NCI-H2107 treated with DMSO at 0.1 percent for 48 hours (cell line): ENCODE measurements around the gene FAM187B.
A peak's percentile ranks its signal among the peaks of the same experiment; 100 is the strongest.
"Not testable (repeated sequence)": the region's sequence is repeated elsewhere in the genome, so short reads cannot be mapped to it uniquely, and the experiment has no call there.

ENCODE experiments used
- DNase-seq: peaks from one replicate; lab custom pipeline; 2025; ENCODE audit not compliant: unreplicated experiment; lab: John Stamatoyannopoulos, UW

Gene FAM187B

DNA sequence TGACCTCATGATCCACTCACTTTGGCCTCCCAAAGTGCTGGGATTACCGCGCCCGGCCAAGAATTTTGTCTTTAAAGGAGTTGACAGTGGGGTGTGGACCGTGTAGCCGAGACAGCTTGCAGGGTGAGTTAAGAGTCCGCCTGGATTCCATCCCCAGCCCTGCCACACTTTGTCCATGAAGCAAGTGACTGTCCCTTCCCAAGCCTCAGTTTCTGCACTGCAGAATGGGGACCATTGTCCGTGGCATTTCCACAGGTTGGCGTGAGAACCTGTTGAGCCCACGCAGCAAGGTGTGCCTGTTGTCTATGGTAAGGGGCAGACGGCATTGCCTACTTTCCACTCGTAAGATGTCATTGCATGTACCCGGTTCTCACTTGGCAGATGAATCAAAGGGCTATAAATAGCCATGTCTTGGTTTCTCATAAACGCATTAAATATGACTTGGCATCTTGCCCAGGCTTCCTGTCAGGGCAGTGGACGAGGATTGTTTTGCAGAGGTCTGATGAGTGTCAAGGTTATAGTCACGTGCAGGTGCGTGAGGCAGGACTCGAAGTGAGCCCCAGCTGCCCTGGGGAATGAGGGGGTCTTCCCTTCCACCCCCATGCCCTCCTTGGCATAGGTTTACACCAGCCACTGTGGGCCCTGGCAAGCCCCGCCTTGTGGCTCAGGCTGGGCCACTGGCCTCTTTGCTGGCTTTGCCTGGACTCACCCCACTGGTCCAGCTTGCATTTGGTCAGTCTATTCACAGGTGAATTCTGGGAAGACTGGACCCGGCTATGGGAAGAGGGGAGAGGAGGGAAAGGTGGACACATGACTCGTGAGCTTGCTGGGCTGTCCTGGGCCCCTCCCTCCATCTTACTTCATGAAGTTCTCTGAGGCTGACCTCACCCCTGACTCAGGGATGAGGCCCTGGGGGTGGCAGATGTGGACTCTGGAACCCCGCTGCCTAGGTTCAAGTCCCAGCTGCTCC, 14.6 kb downstream of the FAM187B start:
- DNase-seq = peak; percentile 26

DNA sequence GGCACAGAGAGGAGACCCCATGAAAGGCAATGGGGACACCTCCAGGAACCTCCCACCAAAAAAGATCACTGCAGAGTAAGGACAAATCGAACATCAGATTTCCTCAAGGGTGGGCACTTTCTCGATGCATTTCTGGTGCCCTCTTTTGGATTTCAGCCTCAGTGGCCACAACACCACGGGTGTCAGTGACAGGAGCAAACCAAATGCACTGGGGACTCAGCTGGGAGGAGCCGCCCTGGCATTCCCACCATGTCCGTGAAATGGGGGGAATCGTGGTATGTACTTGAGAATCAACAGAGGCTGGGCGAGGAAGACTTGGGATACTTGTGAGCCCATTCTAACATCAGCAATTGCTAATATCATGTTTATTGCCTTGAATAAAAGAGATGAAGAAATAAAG, 16.3 kb downstream of the FAM187B start:
- no peak for DNase-seq

DNA sequence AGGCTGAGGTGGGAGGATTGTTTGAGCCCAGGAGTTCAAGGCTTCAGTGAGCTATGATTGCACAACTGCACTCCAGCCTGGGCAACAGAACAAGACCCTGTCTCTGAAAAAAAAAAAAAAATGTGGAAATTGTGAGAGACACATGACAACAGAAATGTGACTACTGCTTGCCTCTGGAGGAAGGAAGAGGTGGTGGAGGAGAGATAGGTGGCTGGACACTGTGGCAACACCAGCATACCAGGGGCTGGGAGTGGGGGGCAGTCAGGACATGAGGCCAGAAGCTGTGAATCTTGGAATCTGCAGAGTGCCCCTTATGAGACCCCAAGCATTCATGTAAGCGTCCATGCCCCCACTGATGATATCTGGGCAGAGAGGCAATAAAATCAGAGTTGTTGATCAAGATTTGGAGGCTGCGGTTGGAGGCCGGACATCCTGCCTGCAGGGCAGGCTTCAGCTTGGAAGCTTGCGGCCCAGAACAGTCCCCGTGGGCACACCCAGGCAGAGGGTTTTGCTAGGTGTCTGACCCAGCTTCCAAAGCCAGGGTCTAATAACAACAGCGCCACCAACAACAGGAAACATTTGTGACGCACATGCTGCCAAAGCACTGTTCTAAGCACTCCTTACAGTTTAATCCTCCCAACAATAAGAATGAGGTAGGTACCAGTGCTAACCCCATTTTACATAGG, 16.9 kb downstream of the FAM187B start:
- DNase-seq = no peak

DNA sequence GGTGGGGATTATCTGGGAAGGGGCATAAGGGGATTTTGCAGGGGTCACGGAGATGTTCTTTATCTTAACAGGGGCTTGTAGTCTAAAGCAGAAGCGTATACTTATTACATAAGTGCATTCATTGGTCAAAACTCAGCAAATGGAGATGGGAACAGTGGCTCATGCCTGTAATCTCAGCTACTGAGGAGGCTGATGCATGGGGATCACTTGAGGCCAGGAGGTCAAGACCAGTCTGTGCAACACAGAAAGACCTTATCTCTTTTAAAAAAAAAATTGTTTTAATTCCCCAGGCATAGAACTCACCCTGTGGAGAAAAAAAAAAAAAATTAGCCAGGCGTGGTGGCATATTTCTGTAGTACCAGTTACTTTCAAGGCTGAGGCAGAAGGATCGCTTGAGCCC, 18.9 kb downstream of the FAM187B start:
- no peak for DNase-seq

DNA sequence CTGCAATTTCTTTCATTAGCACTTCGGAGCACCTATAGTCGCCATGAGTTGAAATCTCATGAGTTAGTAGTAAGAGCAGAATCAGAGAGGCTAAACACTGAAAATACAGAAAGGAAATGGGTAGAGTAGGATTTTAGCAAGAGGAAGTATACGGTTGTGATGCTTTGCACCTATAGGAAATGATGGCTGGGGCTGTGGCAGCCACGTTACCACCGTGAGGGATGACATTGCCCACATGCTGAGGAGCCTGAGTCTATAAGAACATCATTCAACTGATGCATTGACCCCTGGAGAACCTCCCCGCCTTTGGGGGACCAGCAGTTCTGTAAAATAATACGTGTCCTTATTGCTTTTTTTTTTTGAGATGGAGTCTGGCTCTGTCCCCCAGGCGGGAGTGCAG, 20.4 kb downstream of the FAM187B start:
- no peak for DNase-seq

DNA sequence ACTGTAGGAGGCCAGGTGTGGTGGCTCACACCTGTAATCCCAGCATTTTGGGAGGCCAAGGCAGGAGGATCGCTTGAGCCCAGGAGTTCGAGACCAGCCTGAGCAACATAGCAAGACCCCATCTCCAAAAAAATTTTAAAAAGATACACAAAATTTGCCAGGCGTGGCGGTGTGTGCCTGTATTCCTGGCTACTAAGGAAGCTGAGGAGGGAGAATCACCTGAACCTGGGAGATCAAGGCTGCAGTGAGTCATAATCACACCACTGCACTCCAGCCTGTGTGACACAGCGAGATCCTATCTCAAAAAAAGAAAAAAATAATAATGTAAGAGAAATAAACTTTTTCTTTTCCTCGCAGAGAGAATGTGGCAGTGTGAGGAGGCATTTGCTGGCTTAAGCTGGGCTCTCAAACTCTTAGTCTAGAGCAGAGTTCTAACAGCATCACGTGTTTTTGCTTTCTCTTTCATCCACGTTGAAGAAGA, 21.1 kb downstream of the FAM187B start:
- DNase-seq = no peak

DNA sequence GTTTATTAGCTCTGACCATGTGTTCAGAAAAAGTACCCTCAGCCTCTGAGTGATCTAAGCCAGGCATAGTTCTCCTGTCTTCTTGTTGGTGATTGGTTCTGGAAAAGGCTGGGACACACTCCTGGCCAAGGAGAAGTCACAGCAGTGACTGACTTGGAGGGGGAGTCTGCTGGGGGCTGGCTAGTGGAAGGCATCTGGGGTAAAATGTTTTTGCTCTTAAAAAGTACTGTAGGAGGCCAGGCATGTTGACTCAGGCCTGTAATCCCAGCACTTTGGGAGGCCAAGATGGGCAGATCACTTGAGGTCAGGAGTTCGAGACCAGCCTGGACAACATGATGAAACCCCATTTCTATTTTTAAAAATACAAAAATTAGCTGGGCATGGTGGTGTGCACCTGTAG, 21.7 kb downstream of the FAM187B start:
- DNase-seq = no peak

DNA sequence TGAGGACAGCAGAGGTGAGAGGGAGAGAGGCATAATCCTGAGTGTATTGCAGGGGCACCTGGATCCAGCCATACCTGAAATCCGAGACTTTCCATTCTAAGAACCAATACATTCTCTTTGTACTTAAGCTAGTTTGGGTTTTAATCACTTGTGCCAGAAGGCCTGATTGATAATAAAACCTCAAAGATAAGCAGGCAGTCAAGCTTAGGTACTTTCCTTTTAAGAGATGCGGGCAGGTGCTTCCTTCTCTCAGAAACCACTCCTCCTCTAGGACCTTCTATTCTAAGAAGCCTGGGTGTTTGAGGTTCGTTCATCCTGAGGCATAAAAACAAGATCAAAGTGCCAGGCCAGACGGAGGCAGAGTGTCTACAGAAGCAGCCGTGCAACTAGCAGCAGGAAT, 22.2 kb downstream of the FAM187B start:
- no peak for DNase-seq

DNA sequence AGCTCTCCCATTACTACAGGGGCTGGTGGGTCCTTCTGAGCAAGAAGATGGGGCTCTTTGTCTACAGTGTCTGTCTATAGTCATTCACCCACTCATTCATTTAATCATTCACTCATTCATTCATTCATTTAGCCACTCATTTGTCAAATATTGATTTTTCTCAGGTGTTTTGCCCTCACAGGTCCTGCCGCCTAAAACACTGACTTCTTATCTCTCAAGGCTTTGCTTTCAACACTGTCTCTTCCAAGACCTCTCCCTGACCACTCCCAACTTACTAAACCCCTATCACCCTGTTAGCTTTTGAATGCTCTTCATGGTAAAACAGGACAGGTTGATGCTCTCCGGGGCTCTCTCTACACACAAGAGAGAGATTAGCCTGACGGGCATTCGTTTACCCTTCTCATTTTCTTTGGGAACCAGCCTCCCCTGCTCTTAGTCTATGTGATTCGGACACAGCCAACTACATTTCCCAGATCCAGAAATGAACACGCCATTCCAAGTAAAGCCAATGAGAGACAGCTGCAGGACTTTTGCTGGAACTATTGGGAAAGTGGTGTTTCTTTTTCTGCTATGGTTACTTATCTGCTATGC, 22.7 kb downstream of the FAM187B start:
- no peak for DNase-seq

DNA sequence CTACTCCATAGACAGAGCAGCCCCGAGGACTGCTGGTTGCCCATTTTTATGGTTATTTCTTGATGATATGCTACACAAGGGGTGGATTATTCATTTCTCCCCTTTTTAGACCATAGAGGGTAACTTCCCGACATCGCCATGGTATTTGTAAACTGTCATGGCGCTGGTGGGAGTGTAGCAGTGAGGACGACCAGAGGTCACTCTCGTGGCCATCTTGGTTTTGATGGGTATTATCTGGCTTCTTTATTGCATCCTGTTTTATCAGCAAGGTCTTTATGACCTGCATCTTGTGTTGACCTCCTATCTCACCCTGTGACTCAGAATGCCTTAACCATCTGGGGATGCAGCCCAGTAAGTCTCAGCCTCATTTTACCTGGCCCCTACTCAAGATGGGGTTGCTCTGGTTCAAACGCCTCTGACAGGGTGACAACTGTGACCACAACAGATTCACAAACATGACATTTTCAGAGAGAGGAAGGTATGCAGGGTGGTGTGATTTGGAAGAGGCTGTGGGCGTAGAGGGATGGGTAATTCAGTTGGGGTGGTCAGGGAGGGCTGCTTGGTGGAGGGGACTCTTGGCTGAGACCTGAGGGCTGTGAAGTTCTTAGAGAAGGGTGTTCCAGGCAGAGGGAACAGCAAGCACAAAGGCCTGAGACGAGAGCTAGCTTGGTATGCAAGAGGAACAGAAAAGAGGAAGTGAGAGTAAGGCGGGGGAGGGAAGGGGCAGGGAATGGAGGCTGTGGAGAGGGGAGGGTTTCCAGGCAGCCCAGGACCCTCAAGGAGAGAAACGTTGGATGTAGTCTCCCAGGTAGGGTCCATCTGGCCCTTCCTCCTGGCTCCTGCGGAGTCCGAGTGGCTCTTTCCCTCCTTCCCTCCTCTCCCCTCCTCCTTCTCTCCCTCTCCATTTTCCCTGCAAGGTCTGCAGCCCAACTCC, 23.5 kb downstream of the FAM187B start:
- no peak for DNase-seq

DNA sequence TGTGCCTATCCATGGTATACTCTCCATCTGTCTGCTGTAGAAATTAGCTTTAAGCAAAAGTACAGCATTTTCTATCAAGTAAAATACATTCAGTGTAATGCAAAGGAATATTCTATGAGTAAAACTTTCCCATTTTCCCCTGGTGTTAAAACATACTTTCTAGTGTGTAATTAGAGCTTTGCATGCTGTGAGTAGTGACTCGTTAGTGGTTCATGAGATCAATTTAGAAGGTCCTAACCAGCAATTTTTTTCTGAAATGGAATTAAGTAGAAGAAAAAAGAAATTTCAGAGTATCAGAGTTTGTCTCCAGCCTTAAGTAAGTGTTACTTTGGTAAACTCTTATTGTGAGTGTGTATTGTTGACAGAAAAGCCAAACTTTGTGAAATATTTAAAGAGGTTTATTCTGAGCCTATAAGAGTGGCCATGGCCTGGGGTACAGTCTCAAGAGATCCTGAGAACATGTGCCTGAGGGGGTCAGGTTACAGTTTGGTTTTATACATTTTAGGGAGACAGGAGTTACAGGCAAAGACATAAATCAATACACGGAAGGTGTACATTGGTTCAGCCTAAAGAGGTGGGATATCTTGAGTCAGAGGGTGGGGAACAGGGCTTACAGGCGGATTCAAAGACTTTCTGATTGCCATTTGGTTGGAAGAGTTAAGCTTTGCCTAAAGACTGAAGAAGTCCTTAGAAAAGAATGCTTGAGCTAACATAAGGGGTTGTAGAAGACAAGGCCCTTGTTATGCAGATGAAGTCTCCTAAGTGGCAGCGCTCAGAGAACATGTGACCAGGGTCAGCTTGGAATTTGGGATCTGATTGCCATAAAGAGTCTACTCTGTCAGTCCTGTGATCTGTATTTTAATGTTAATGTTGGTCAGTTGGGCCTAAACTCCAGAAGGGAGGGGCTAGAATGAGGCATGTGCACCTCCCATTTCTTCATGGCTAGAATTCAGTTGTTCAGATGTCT, 25.5 kb downstream of the FAM187B start:
- no peak for DNase-seq

DNA sequence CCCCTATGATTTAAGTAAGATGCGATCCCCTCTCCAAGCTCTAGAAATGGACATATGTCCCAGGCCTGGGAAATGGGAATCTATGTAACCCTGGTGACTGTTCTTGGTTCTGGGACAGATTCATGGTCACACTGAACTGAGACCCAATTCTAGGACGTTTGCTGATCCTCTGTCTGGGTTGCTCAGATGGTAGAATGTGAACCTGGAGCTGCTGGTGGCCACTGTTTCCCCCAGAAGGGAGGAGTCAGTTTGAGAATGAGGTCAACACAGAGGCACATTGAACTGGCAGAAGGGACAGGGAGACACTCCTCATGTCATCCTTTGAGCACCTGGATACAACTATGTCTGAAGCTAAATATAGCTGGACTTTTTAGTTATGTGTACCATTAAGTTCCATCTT, 29.1 kb downstream of the FAM187B start:
- no peak for DNase-seq

DNA sequence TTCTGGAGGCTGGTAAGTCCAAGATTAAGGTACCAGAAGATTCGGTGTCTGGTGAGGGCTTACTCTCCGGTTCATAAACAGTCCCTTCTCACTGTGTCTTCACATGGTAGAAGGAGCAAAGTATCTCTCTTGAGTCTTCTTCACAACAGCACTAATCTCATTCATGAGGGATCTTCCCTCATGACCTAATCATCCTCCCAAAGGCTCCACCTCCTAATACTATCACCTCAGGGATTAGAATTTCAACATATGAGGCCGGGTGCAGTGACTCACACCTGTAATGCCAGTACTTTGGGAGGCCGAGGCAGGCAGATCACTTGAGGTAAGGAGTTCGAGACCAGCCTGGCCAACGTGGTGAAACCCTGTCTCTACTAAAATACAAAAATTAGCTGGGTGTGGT, 31.7 kb downstream of the FAM187B start:
- not testable (repeated sequence) for DNase-seq

DNA sequence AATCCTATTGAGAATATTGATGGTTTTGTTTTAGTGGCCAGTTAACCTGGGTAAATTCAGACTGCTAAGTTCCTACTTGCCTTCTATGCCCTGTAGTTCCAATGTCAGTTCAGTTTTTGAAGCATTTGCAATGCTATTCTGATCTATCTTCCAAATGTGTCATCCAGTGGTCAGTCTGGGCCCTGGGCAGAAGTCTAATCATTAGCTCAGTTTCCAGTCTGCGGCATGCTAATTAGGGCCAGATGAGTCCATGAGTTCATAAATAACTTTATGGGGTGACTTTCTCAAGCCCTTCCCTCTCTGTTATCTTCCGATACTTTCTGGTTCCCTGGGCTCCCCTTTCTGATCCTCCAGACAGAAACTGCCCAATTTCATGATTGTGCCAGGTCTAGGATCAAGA, 32.7 kb downstream of the FAM187B start:
- DNase-seq = no peak

DNA sequence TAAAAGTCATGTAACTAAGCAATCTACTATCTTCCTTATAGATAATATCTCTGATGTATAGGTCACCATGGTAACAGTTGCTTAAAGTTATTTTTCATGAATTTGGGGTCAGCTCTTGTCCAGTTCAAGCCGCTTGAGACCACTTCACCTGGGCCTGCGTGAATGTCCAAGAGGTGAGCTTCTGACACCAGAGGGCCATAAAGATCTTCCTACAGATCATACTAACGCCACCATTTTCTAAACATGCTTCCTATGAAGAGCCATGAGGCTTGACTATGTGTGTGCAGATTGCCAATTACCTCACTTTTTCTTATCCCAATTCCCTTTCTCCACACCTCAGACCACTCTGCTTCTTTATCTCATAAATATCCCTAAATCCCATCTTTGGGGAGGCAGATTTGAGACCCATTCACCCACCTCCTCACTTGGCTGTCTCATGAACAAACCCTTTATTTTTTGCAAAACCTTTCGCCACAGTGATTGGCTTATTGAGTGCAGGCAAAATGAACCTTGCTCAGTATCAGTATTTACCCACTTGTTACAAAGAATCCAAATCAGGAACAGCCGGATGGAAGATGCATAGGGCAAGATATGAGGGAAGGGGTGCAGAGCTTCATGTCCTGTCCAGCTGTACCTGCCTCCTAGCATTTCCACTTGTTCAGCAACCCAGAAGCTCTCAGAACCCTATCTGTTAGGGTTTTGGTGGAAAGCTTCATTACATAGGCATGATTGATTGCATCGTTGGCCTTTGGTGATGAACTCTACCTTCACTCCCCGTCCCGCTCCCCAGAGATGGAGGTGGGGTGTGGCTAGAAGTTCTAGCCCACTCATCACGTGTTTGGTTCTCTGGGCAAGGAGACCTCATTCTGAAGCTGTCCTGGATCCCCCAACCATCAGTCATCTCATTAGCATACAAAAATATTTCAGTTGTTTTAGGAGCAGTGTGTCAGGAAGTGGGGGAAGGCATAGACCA, 34.2 kb downstream of the FAM187B start:
- no peak for DNase-seq

DNA sequence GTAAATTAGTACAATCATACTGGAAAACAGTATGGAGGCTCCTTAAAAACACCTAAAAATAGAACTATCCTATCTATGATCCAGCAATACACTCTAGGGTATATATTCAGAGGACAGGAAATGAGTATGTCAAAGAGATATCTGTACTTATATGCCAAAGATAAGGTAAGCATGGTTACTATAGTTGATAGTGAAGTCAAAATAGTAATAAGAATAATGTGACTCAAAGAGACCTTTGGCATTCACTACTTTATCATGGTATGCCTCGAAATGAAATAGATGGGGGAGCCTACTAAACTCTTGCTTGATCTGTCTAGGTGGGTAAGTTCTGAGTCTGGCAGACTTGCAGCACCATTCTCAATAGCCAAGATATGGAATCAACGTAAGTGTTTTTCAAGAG, 43.7 kb downstream of the FAM187B start:
- no peak for DNase-seq

DNA sequence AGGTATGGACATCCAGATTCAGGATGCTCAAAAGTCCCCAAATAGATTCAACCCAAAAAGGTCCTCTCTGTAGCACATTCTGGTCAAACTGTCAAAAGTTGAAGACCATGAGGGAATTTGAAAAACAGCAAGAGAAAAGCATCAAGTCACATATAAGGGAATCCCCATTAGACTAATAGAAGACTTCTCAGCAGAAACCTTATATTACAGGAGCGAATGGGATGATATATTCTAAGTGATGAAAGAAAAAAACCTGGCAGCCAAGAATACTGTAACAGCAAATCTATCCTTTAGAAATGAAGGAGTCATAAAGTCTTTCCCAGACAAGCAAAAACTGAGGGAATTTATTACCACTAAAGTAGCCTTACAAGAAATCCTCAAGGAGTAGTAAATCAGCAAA, 44.3 kb downstream of the FAM187B start:
- no peak for DNase-seq

DNA sequence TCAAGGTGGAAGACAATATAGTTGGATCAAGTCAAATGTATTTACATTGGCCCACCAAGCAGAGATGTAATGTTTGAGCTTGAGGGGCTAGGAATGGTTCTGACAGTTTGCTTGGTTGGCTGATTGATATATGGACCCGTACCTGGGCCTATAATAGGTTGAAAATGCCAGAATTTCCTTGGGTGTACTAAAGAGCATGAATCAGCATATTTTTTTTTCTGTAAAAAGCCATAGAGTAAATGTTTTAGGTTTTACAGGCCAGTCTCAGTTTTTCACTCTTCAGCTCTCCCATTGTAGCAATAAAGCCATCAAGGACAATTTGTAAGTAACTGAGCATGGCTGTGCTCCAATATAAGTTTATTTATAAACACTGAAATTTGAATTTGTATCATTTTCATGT, 47.2 kb downstream of the FAM187B start:
- no peak for DNase-seq
